HCT116 (cell line): ENCODE results near the gene ACTR8. TPM values are rescaled to one million over a fixed set of nuclear protein-coding genes. Genes with fewer than 3 reads are reported as not detected.

Experiments used
- ATAC-seq: fragments of 200-7000 bp; cut with Tn5 transposase; 2 replicates; pipeline ENCODE4 v1.9.1; 2020; ENCODE audit warnings: mild to moderate bottlenecking, moderate library complexity
- BruUV-seq: library from RNA; stranded (reverse); fragments of 400-500 nt; replicated peaks from 2 replicates; lab custom pipeline; 2021; lab: Mats Ljungman, UMichigan
- CTCF ChIA-PET: fragments of 300-600 bp; sonication (Branson Sonifier 250); formaldehyde crosslinking; loops from one replicate; lab custom pipeline; 2021; ENCODE audit warnings: antibody characterized with exemption; lab: Charles Lee
- POLR2A ChIA-PET: fragments of 300-600, 350-600 bp; sonication (Branson Sonifier 250); formaldehyde crosslinking; loops from one replicate; lab custom pipeline; 2021; ENCODE audit warnings: antibody characterized with exemption; lab: Charles Lee
- RAD21 ChIA-PET, 2 experiments: fragments of 300-600 bp; sonication (Branson Sonifier 250); formaldehyde crosslinking; loops; one replicate each; lab custom pipeline; 2023; ENCODE audit warnings: low total read pairs in 2 of 2; ENCODE audit not compliant: uncharacterized antibody in 2 of 2, unreplicated experiment in 2 of 2, low non-redundant PET in 1 of 2; lab: Charles Lee
- DNase-seq: peaks from one replicate; pipeline ENCODE4 v3.0.0-alpha.2; 2010; ENCODE audit warnings: low read depth, low spot score
- H2AFZ ChIP-seq: fragments of 200-600 bp; shearing (Covaris generic), sonication (generic); 2 replicates; pipeline ENCODE4 v1.6.1; 2017; ENCODE audit warnings: low read depth, mixed run types, mixed read lengths, antibody characterized with exemption, low read length; ENCODE audit not compliant: poor library complexity, severe bottlenecking
- H3K27ac ChIP-seq: 2 replicates; pipeline ENCODE4 v1.5.1; 2012; ENCODE audit warnings: low read depth, low read length
- H3K27me3 ChIP-seq: fragments of 200-600 bp; sonication (generic); 2 replicates; pipeline ENCODE4 v1.6.1; 2016; ENCODE audit warnings: mixed run types, low read length, mixed read lengths; ENCODE audit not compliant: insufficient read depth
- H3K36me3 ChIP-seq, 2 experiments: fragments of 200-500 bp in 1 of 2; fragments of 200-600 bp in 1 of 2; sonication (Bioruptor generic) in 1 of 2; sonication (generic) in 1 of 2; 2 replicates each; pipeline versions ENCODE4 v1.5.1 to v1.6.1; 2014 to 2016; ENCODE audit warnings: low read length in 2 of 2, inconsistent platforms in 1 of 2, mixed read lengths in 1 of 2, mixed run types in 1 of 2; ENCODE audit not compliant: insufficient read depth in 2 of 2, control insufficient read depth in 1 of 2
- H3K4me1 ChIP-seq, 2 experiments: fragments of 200-600 bp in 1 of 2; sonication (generic) in 1 of 2; 2 replicates each; pipeline versions ENCODE4 v1.5.1 to v1.6.1; 2012 to 2017; ENCODE audit warnings: low read length in 2 of 2, inconsistent platforms in 1 of 2, mild to moderate bottlenecking in 1 of 2, mixed read lengths in 1 of 2, mixed run types in 1 of 2, moderate library complexity in 1 of 2; ENCODE audit not compliant: insufficient read depth in 2 of 2, control insufficient read depth in 1 of 2
- H3K4me2 ChIP-seq: fragments of 200-600 bp; sonication (generic); 2 replicates; pipeline ENCODE4 v1.6.1; 2017; ENCODE audit warnings: mixed run types, low read length, mixed read lengths
- H3K4me3 ChIP-seq, 2 experiments: fragments of 200-600 bp in 1 of 2; sonication (generic) in 1 of 2; replicated peaks in 1 of 2; 2 replicates each; pipeline ENCODE4 v1.5.1; 2011 to 2016; ENCODE audit warnings: low read length in 2 of 2, control low read depth in 1 of 2, low read depth in 1 of 2, mild to moderate bottlenecking in 1 of 2, mixed read lengths in 1 of 2, mixed run types in 1 of 2
- H3K79me2 ChIP-seq: fragments of 200-600 bp; sonication (generic); 2 replicates; pipeline ENCODE4 v1.6.1; 2017; ENCODE audit warnings: mild to moderate bottlenecking, mixed run types, low read length, moderate library complexity, mixed read lengths; ENCODE audit not compliant: insufficient read depth
- H3K9ac ChIP-seq: fragments of 200-600 bp; sonication (generic); 2 replicates; pipeline ENCODE4 v1.6.1; 2016; ENCODE audit warnings: low read length, mixed read lengths
- H3K9me2 ChIP-seq: fragments of 200-600 bp; sonication (generic), shearing (Covaris generic); 2 replicates; pipeline ENCODE4 v1.6.1; 2017; ENCODE audit warnings: mixed run types, mild to moderate bottlenecking, moderate library complexity; ENCODE audit not compliant: insufficient read depth
- H3K9me3 ChIP-seq, 2 experiments: fragments of 200-500 bp in 1 of 2; fragments of 200-600 bp in 1 of 2; sonication (Bioruptor generic) in 1 of 2; sonication (generic) in 1 of 2; 2 replicates each; pipeline ENCODE4 v1.6.1; 2014 to 2017; ENCODE audit warnings: low read length in 2 of 2, mixed read lengths in 2 of 2, inconsistent platforms in 1 of 2, low read depth in 1 of 2, mild to moderate bottlenecking in 1 of 2, mixed run types in 1 of 2, moderate library complexity in 1 of 2; ENCODE audit not compliant: control insufficient read depth in 1 of 2, insufficient read depth in 1 of 2
- H4K20me1 ChIP-seq: fragments of 200-600 bp; sonication (generic), shearing (Covaris generic); 2 replicates; pipeline ENCODE4 v1.6.1; 2017; ENCODE audit warnings: mixed run types, mild to moderate bottlenecking, moderate library complexity; ENCODE audit not compliant: insufficient read depth
- CBX3 ChIP-seq: IDR thresholded peaks from 2 replicates; pipeline ENCODE4 v1.6.1; 2012; ENCODE audit warnings: low read depth
- CEBPB ChIP-seq: IDR thresholded peaks from 2 replicates; pipeline ENCODE4 v1.6.1; 2012; ENCODE audit warnings: low read depth
- ELF1 ChIP-seq: IDR thresholded peaks from 2 replicates; pipeline ENCODE4 v1.6.1; 2012; ENCODE audit warnings: low read depth, borderline replicate concordance
- EZH2 ChIP-seq: fragments of 200-600 bp; sonication (generic); IDR thresholded peaks from 2 replicates; pipeline ENCODE4 v1.6.1; 2017; ENCODE audit warnings: antibody characterized with exemption, mixed run types
- EZH2phosphoT487 ChIP-seq: fragments of 200-600 bp; IDR thresholded peaks from 2 replicates; pipeline ENCODE4 v1.6.1; 2018; ENCODE audit warnings: antibody characterized with exemption, borderline replicate concordance
- FOSL1 ChIP-seq: IDR thresholded peaks from 2 replicates; pipeline ENCODE4 v1.6.1; 2012; ENCODE audit warnings: low read depth
- JUND ChIP-seq: IDR thresholded peaks from 2 replicates; pipeline ENCODE4 v1.6.1; 2012
- POLR2AphosphoS5 ChIP-seq: IDR thresholded peaks from 2 replicates; pipeline ENCODE4 v1.6.1; 2011; ENCODE audit warnings: mild to moderate bottlenecking, low read depth, low read length, moderate library complexity
- SIN3A ChIP-seq: IDR thresholded peaks from 2 replicates; pipeline ENCODE4 v1.6.1; 2012; ENCODE audit warnings: low read depth
- SRF ChIP-seq: IDR thresholded peaks from 2 replicates; pipeline ENCODE4 v1.6.1; 2012; ENCODE audit warnings: low read depth
- TCF7L2 ChIP-seq: IDR thresholded peaks from 2 replicates; pipeline ENCODE4 v1.7.0; 2011; ENCODE audit warnings: borderline replicate concordance, inconsistent platforms; ENCODE audit not compliant: insufficient read depth, insufficient read length; ENCODE audit errors: extremely low read depth
- ZNF274 ChIP-seq: fragments of 200-500 bp; sonication (Bioruptor generic); IDR thresholded peaks from 2 replicates; pipeline ENCODE4 v1.6.1; 2014; ENCODE audit warnings: mild to moderate bottlenecking, low read depth, low read length, inconsistent platforms
- intact Hi-C: fragments of 100-400 bp; cut with micrococcal nuclease; formaldehyde crosslinking; loops from 2 replicates; pipeline ENCODE4 v1.10.0; 2022
- total RNA-seq: library from RNA; stranded (reverse); gene quantifications from one replicate; pipeline ENCODE4 v1.2.1, GENCODE V29; 2021; ENCODE audit not compliant: unreplicated experiment
- TF ChIP-seq, protein P1 (sequence below): IDR thresholded peaks from 2 replicates; pipeline ENCODE4 v1.6.1; 2012; ENCODE audit warnings: low read depth
- TF ChIP-seq, protein P2 (sequence below): IDR thresholded peaks from 2 replicates; pipeline ENCODE4 v1.6.1; 2012
- TF ChIP-seq, protein P3 (sequence below): IDR thresholded peaks from 2 replicates; pipeline ENCODE4 v1.6.1; 2011; ENCODE audit warnings: mild to moderate bottlenecking, low read length, moderate library complexity; ENCODE audit not compliant: insufficient replicate concordance; ENCODE audit errors: extremely low read depth
- TF ChIP-seq, protein P4 (sequence below): IDR thresholded peaks from 2 replicates; pipeline ENCODE4 v1.6.1; 2012

Gene ACTR8
- total RNA-seq, 1 experiment from 2014 or later = 25.5 TPM

DNA sequence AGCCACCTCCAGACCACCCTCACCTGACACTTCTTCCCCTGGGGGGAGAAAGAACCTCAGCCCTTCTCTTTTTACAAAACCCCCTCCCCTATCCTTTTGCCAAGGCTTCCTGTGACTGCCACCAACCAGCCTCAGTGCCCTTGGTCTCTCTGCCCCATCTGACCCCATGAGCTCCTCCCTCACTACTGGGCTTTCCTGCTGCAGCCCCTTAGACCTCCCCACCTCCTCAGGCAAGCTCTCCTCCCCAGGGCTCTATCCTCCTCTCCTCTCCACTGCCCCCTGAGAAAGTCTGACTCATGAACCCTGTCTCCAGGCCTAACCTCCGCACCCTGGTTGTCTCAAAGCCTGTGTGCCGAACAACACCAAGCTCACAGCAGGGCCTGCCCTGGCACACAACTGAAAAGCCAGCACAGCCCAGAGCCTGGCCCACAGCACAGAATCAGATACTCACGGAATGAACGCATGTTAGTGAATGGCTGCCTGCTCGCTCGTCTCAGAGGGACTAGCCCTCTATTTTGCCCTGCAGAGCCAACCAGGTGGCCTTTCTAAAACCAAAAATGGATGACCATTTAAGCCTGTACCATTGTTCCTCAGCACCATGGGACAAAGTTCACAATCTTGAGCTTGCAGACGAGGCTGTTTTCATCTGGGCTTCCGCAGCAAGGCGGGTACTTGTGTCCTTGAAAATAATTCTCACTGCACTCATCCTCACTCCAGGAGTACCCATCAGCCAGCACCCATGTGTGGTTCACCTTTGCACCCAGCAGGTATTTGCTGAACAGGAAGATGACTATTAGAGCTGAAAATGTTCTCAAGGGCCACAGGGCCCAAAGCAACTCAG lies 37.5 kb downstream of the ACTR8 start:
- H3K27me3 ChIP-seq = no peaks in the 10 kb centered on the region
- H3K27ac ChIP-seq = peak overlapping the region; percentile 83; the same call in 1 of the 2 replicates

More for the DNA sequence above, 37.5 kb downstream of the ACTR8 start:
- peaks cover 6% of the 10 kb centered on the region; the same call in 1 of the 2 replicates for H3K79me2 ChIP-seq
- DNase-seq (no peak), ATAC-seq (no peak)
- no TSS peak for BruUV-seq
- RAD21 ChIA-PET = no interaction called here
- no peaks in the 10 kb centered on the region for H3K36me3 ChIP-seq
- no peaks in the 10 kb centered on the region for H4K20me1 ChIP-seq
- H3K9me2 ChIP-seq = no peaks in the 10 kb centered on the region
- no peak for TF ChIP-seq FOSL1
- TF ChIP-seq, protein P1, sequence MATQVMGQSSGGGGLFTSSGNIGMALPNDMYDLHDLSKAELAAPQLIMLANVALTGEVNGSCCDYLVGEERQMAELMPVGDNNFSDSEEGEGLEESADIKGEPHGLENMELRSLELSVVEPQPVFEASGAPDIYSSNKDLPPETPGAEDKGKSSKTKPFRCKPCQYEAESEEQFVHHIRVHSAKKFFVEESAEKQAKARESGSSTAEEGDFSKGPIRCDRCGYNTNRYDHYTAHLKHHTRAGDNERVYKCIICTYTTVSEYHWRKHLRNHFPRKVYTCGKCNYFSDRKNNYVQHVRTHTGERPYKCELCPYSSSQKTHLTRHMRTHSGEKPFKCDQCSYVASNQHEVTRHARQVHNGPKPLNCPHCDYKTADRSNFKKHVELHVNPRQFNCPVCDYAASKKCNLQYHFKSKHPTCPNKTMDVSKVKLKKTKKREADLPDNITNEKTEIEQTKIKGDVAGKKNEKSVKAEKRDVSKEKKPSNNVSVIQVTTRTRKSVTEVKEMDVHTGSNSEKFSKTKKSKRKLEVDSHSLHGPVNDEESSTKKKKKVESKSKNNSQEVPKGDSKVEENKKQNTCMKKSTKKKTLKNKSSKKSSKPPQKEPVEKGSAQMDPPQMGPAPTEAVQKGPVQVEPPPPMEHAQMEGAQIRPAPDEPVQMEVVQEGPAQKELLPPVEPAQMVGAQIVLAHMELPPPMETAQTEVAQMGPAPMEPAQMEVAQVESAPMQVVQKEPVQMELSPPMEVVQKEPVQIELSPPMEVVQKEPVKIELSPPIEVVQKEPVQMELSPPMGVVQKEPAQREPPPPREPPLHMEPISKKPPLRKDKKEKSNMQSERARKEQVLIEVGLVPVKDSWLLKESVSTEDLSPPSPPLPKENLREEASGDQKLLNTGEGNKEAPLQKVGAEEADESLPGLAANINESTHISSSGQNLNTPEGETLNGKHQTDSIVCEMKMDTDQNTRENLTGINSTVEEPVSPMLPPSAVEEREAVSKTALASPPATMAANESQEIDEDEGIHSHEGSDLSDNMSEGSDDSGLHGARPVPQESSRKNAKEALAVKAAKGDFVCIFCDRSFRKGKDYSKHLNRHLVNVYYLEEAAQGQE = no peak
- no peak for TF ChIP-seq SIN3A
- TF ChIP-seq EZH2 = no peak
- no peak for TF ChIP-seq JUND
- no peak for TF ChIP-seq EZH2phosphoT487
- TF ChIP-seq CEBPB = no peak
- TF ChIP-seq, protein P2, sequence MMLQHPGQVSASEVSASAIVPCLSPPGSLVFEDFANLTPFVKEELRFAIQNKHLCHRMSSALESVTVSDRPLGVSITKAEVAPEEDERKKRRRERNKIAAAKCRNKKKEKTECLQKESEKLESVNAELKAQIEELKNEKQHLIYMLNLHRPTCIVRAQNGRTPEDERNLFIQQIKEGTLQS = no peak
- TF ChIP-seq, protein P3, sequence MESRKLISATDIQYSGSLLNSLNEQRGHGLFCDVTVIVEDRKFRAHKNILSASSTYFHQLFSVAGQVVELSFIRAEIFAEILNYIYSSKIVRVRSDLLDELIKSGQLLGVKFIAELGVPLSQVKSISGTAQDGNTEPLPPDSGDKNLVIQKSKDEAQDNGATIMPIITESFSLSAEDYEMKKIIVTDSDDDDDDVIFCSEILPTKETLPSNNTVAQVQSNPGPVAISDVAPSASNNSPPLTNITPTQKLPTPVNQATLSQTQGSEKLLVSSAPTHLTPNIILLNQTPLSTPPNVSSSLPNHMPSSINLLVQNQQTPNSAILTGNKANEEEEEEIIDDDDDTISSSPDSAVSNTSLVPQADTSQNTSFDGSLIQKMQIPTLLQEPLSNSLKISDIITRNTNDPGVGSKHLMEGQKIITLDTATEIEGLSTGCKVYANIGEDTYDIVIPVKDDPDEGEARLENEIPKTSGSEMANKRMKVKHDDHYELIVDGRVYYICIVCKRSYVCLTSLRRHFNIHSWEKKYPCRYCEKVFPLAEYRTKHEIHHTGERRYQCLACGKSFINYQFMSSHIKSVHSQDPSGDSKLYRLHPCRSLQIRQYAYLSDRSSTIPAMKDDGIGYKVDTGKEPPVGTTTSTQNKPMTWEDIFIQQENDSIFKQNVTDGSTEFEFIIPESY = no peak
- TF ChIP-seq, protein P4, sequence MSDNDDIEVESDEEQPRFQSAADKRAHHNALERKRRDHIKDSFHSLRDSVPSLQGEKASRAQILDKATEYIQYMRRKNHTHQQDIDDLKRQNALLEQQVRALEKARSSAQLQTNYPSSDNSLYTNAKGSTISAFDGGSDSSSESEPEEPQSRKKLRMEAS = no peak
- no peak for TF ChIP-seq ELF1
- TF ChIP-seq ZNF274 = no peak
- no peak for TF ChIP-seq TCF7L2
- TF ChIP-seq POLR2AphosphoS5 = no peak
- TF ChIP-seq SRF = no peak
- no peak for TF ChIP-seq CBX3
- TF ChIP-seq, all 23 proteins: peak for 0
- no peak overlapping the region for H2AFZ ChIP-seq
- peak overlapping the region; percentile 87 for H3K4me2 ChIP-seq
- intact Hi-C loops = no loop called here
- H3K4me1 ChIP-seq = peaks cover 39 to 51% of the 10 kb centered on the region in 2 experiments
- H3K9ac ChIP-seq = peak overlapping the region; percentile 83
- ChIA-PET CTCF (no interaction called here), POLR2A (interaction anchor here (1.7 kb wide), 1 partner anchor 47 kb away, joined by 4 read pairs; the partner anchor contains the start of gene SELENOK)
- peak overlapping the region in 1 of 2 experiments; percentile 72; a peak in 3 of 4 replicates for H3K4me3 ChIP-seq
- no peaks in the 10 kb centered on the region for H3K9me3 ChIP-seq
